HepG2 (cell line): ENCODE data around the gene LAG3. TPM values are rescaled to one million over a fixed set of nuclear protein-coding genes. Genes with fewer than 3 reads are reported as not detected.

Experiments used
- CREB1 ChIP-seq, 2 experiments: fragments of 450-650 bp in 1 of 2; IDR thresholded peaks; 2 replicates each; pipeline ENCODE4 v1.6.1; 2016 to 2017; ENCODE audit warnings: control low read depth in 1 of 2, mild to moderate bottlenecking in 1 of 2, missing compliant biosample characterization in 1 of 2, missing genetic modification characterization in 1 of 2
- FOXJ3 ChIP-seq: sonication (generic); formaldehyde crosslinking; IDR thresholded peaks from 2 replicates; pipeline ENCODE4 v1.4.0; 2020; ENCODE audit warnings: missing genetic modification reagents, mild to moderate bottlenecking, borderline replicate concordance
- KAT2B ChIP-seq: fragments of 150-350 bp; IDR thresholded peaks from 2 replicates; pipeline ENCODE4 v1.6.1; 2014; ENCODE audit warnings: low read depth, low read length, borderline replicate concordance
- NR1H2 ChIP-seq: sonication (generic); formaldehyde crosslinking; IDR thresholded peaks from 2 replicates; pipeline ENCODE4 v1.8.1; 2022; ENCODE audit warnings: low read depth, missing genetic modification reagents, borderline replicate concordance
- RBFOX2 ChIP-seq: fragments of 200-400 bp; formaldehyde crosslinking; IDR thresholded peaks from 2 replicates; pipeline ENCODE4 v1.6.1; 2017; ENCODE audit warnings: low read depth, mild to moderate bottlenecking, low read length
- REPIN1 ChIP-seq: sonication (generic); formaldehyde crosslinking; IDR thresholded peaks from 2 replicates; pipeline ENCODE4 v1.8.0; 2022; ENCODE audit warnings: missing genetic modification reagents, low read depth, mild to moderate bottlenecking, borderline replicate concordance
- SP140L ChIP-seq: sonication (generic); formaldehyde crosslinking; IDR thresholded peaks from 2 replicates; pipeline ENCODE4 v1.4.0; 2020; ENCODE audit warnings: missing genetic modification reagents, borderline replicate concordance
- TMF1 ChIP-seq: sonication (generic); formaldehyde crosslinking; IDR thresholded peaks from 2 replicates; pipeline ENCODE4 v1.8.1; 2022; ENCODE audit warnings: low read depth, missing genetic modification reagents
- ZNF20 ChIP-seq: sonication (generic); formaldehyde crosslinking; IDR thresholded peaks from 2 replicates; pipeline ENCODE4 v1.4.0; 2020; ENCODE audit warnings: mild to moderate bottlenecking, moderate library complexity, missing genetic modification reagents
- ZNF263 ChIP-seq: sonication (generic); formaldehyde crosslinking; IDR thresholded peaks from 2 replicates; pipeline ENCODE4 v1.4.0; 2020; ENCODE audit warnings: missing genetic modification reagents
- ZNF274 ChIP-seq: sonication (generic); formaldehyde crosslinking; IDR thresholded peaks from 2 replicates; pipeline ENCODE4 v1.5.1; 2020; ENCODE audit warnings: mild to moderate bottlenecking, missing genetic modification reagents
- ZNF326 ChIP-seq: sonication (generic); formaldehyde crosslinking; IDR thresholded peaks from 2 replicates; pipeline ENCODE4 v1.4.0; 2020; ENCODE audit warnings: missing genetic modification reagents, borderline replicate concordance
- ZNF350 ChIP-seq: sonication (generic); formaldehyde crosslinking; IDR thresholded peaks from 2 replicates; pipeline ENCODE4 v1.4.0; 2020; ENCODE audit warnings: mild to moderate bottlenecking, low read depth, missing genetic modification reagents, borderline replicate concordance
- ZNF564 ChIP-seq: sonication (generic); formaldehyde crosslinking; IDR thresholded peaks from 2 replicates; pipeline ENCODE4 v1.8.1; 2023; ENCODE audit warnings: mild to moderate bottlenecking, missing genetic modification reagents
- ZNF605 ChIP-seq: sonication (generic); formaldehyde crosslinking; IDR thresholded peaks from 2 replicates; pipeline ENCODE4 v1.8.0; 2022; ENCODE audit warnings: mild to moderate bottlenecking, missing genetic modification reagents
- ZNF766 ChIP-seq: sonication (generic); formaldehyde crosslinking; IDR thresholded peaks from 2 replicates; pipeline ENCODE4 v1.5.0; 2020; ENCODE audit warnings: missing genetic modification reagents, borderline replicate concordance
- ZNF780A ChIP-seq: sonication (generic); formaldehyde crosslinking; IDR thresholded peaks from 2 replicates; pipeline ENCODE4 v1.8.0; 2022; ENCODE audit warnings: mild to moderate bottlenecking, missing genetic modification reagents, moderate library complexity
- polyA plus RNA-seq, 8 experiments: library from polyadenylated mRNA; depleted of rRNA in 3 of 8; stranded (reverse) in 7 of 8; unstranded in 1 of 8; fragments of >200 nt; fragmentation: Illumina TruSeq in 4 of 8; extraction: Trizol in 4 of 8; gene quantifications; 2 replicates each; pipeline versions ENCODE4 v1.2.1 to v1.2.3, GENCODE V29; 2011 to 2016; ENCODE audit warnings: low read depth in 4 of 8, missing spikeins in 1 of 8, mixed read lengths in 1 of 8; ENCODE audit not compliant: insufficient read depth in 1 of 8
- total RNA-seq, 5 experiments: library from RNA; depleted of rRNA; stranded (reverse); fragments of >200 nt; fragmentation: Illumina TruSeq; extraction: Trizol; gene quantifications; 2 replicates each; pipeline ENCODE4 v1.2.3, GENCODE V29; 2016; ENCODE audit warnings: low read depth in 1 of 5
- TF ChIP-seq, protein P1 (sequence below): sonication (generic); formaldehyde crosslinking; IDR thresholded peaks from 2 replicates; pipeline ENCODE4 v1.9.0; 2021; ENCODE audit warnings: missing genetic modification reagents, mild to moderate bottlenecking, borderline replicate concordance
- TF ChIP-seq, protein P2 (sequence below): sonication (generic); formaldehyde crosslinking; IDR thresholded peaks from 2 replicates; pipeline ENCODE4 v1.5.0; 2020; ENCODE audit warnings: mild to moderate bottlenecking, missing genetic modification reagents, moderate library complexity
- TF ChIP-seq, protein P3 (sequence below): sonication (generic); formaldehyde crosslinking; IDR thresholded peaks from 2 replicates; pipeline ENCODE4 v1.8.1; 2023; ENCODE audit warnings: mild to moderate bottlenecking, inconsistent platforms, moderate library complexity, missing genetic modification reagents, borderline replicate concordance
- TF ChIP-seq, protein P4 (sequence below): sonication (generic); formaldehyde crosslinking; IDR thresholded peaks from 2 replicates; pipeline ENCODE4 v1.8.0; 2022; ENCODE audit warnings: missing genetic modification reagents, mild to moderate bottlenecking, inconsistent platforms, borderline replicate concordance
- TF ChIP-seq, protein P5 (sequence below): sonication (generic); formaldehyde crosslinking; IDR thresholded peaks from 2 replicates; pipeline ENCODE4 v1.8.0; 2022; ENCODE audit warnings: missing genetic modification reagents, low read depth, mild to moderate bottlenecking, borderline replicate concordance

Gene LAG3
- total and polyA plus RNA-seq, 2 of the 13 experiments (the other 11 are each of a cell fraction or from before 2014, with no cell fraction given): 0.11 to 0.26 TPM

DNA sequence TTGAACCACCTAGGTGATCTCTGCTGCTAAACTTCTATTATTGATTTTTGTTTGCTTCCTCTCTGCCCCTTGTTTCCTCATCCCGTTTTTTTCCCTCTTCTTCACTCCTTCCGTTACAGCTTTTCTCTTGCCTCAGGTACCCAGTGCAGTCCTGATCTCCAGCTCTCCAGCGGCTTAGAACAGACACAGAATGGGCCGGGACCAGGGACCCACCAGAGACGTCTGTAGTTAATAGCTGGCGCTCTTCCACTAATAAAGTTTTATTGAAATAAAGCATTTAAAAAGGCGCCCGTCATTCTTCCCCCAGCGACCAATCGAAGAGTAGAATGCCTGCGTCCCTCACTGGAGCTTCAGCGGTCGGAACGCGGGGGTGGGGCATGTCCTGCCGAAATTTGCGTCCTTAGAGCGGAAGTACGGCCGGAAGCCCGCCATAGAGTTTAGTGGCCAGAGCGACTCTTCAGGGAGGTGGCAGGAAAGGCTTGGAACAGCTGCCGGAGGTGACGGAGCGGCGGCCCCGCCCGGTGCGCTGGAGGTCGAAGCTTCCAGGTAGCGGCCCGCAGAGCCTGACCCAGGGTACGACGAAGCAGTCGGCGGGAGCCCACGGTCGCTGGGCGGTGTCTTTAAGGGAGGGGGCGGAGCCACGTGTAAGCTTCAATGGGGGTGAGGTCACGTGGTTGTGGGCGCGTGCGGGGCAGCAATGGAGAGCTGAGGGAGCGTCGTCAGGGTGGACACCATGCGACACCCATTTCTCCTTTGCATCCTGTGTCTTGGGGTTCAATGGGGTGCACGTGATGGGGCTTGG lies 48.5 kb upstream of the LAG3 start, which contains the start of gene COPS7A (continued):
- TF ChIP-seq ZNF350: peak; percentile 93
- TF ChIP-seq ZNF780A: no peak
- TF ChIP-seq, protein P1, sequence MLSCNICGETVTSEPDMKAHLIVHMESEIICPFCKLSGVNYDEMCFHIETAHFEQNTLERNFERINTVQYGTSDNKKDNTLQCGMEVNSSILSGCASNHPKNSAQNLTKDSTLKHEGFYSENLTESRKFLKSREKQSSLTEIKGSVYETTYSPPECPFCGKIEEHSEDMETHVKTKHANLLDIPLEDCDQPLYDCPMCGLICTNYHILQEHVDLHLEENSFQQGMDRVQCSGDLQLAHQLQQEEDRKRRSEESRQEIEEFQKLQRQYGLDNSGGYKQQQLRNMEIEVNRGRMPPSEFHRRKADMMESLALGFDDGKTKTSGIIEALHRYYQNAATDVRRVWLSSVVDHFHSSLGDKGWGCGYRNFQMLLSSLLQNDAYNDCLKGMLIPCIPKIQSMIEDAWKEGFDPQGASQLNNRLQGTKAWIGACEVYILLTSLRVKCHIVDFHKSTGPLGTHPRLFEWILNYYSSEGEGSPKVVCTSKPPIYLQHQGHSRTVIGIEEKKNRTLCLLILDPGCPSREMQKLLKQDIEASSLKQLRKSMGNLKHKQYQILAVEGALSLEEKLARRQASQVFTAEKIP: no peak
- TF ChIP-seq ZNF326: no peak
- TF ChIP-seq KAT2B: no peak
- TF ChIP-seq, protein P2, sequence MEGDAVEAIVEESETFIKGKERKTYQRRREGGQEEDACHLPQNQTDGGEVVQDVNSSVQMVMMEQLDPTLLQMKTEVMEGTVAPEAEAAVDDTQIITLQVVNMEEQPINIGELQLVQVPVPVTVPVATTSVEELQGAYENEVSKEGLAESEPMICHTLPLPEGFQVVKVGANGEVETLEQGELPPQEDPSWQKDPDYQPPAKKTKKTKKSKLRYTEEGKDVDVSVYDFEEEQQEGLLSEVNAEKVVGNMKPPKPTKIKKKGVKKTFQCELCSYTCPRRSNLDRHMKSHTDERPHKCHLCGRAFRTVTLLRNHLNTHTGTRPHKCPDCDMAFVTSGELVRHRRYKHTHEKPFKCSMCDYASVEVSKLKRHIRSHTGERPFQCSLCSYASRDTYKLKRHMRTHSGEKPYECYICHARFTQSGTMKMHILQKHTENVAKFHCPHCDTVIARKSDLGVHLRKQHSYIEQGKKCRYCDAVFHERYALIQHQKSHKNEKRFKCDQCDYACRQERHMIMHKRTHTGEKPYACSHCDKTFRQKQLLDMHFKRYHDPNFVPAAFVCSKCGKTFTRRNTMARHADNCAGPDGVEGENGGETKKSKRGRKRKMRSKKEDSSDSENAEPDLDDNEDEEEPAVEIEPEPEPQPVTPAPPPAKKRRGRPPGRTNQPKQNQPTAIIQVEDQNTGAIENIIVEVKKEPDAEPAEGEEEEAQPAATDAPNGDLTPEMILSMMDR (CRISPR knock-in tag): peak; percentile 66
- TF ChIP-seq ZNF263 (CRISPR knock-in tag): 0 out of 2 replicates have a peak, but pooled peaks have one; percentile 48
- TF ChIP-seq, protein P3, sequence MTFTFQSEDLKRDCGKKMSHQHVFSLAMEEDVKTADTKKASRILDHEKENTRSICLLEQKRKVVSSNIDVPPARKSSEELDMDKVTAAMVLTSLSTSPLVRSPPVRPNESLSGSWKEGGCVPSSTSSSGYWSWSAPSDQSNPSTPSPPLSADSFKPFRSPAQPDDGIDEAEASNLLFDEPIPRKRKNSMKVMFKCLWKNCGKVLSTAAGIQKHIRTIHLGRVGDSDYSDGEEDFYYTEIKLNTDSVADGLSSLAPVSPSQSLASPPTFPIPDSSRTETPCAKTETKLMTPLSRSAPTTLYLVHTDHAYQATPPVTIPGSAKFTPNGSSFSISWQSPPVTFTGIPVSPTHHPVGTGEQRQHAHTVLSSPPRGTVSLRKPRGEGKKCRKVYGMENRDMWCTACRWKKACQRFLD (CRISPR knock-in tag): peak; percentile 75; the same call in 1 of the 2 replicates
- TF ChIP-seq SP140L (CRISPR knock-in tag): peak; percentile 57; the same call in 1 of the 2 replicates
- TF ChIP-seq ZNF274: peak; percentile 89
- TF ChIP-seq CREB1 (IDR thresholded peaks at IDR 0.05): peak; percentile 88
- TF ChIP-seq CREB1 (CRISPR knock-in tag; IDR thresholded peaks at IDR 0.05): peak; percentile 97
- TF ChIP-seq, protein P4, sequence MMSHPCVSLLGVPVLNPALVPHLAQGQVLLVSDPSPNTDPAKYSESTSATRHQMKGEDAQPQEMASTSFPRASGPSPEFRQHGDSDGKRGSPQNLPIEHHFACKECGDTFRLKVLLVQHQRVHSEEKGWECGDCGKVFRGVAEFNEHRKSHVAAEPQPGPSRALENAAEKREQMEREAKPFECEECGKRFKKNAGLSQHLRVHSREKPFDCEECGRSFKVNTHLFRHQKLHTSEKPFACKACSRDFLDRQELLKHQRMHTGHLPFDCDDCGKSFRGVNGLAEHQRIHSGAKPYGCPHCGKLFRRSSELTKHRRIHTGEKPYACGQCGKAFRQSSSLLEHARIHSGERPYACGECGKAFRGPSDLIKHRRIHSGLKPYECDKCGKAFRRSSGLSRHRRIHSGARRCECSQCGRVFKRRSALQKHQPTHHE: peak; percentile 84; the same call in 1 of the 2 replicates
- peak; percentile 85 for TF ChIP-seq ZNF564 (CRISPR knock-in tag)
- TF ChIP-seq TMF1 (CRISPR knock-in tag): no peak
- peak; percentile 88; the same call in 1 of the 2 replicates for TF ChIP-seq ZNF766 (CRISPR knock-in tag)
- TF ChIP-seq ZNF20 (CRISPR knock-in tag): no peak
- TF ChIP-seq REPIN1 (CRISPR knock-in tag): peak; percentile 85
- TF ChIP-seq, protein P5, sequence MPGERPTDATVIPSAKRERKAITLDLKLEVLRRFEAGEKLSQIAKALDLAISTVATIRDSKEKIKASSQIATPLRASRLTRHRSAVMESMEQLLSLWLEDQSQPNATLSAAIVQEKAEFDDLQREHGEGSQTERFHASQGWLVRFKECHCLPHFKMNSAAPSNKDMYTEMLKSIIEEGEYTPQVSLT (CRISPR knock-in tag): no peak; the same call in 1 of the 2 replicates
- TF ChIP-seq ZNF605 (CRISPR knock-in tag): peak; percentile 95
- TF ChIP-seq FOXJ3 (CRISPR knock-in tag): no peak; the same call in 1 of the 2 replicates
- TF ChIP-seq NR1H2: no peak
- TF ChIP-seq RBFOX2: peak; percentile 89
